H9 (cell line): Measurements from ENCODE around the gene KLF11. TPM values are rescaled to one million over a fixed set of nuclear protein-coding genes. Genes with fewer than 3 reads are reported as not detected.

Source experiments
- DNase-seq: peaks from one replicate; pipeline ENCODE4 v3.0.0-alpha.2; 2017
- H2AFZ ChIP-seq: one replicate; pipeline ENCODE4 v1.6.1; 2013; ENCODE audit warnings: mild to moderate bottlenecking, low read length, control low read depth, moderate library complexity
- H2AK5ac ChIP-seq: 2 replicates; pipeline ENCODE4 v1.6.1; 2013; ENCODE audit warnings: low read length, control low read depth, mixed read lengths; ENCODE audit not compliant: insufficient read length
- H2BK120ac ChIP-seq: one replicate; pipeline ENCODE4 v1.6.1; 2013; ENCODE audit warnings: low read depth, mild to moderate bottlenecking, low read length, control low read depth, inconsistent platforms; ENCODE audit not compliant: poor library complexity, severe bottlenecking
- H2BK12ac ChIP-seq: 2 replicates; pipeline ENCODE4 v1.6.1; 2013; ENCODE audit warnings: low read length, control low read depth, mixed read lengths, low read depth; ENCODE audit not compliant: insufficient read length
- H2BK15ac ChIP-seq: 2 replicates; pipeline ENCODE4 v1.6.1; 2013; ENCODE audit warnings: low read depth, low read length, control low read depth
- H2BK20ac ChIP-seq: one replicate; pipeline ENCODE4 v1.6.1; 2013; ENCODE audit warnings: low read depth, mild to moderate bottlenecking, low read length, control low read depth, inconsistent platforms; ENCODE audit not compliant: poor library complexity, severe bottlenecking
- H2BK5ac ChIP-seq: 2 replicates; pipeline ENCODE4 v1.6.1; 2013; ENCODE audit warnings: low read length, control low read depth, mixed read lengths; ENCODE audit not compliant: insufficient read length
- H3K14ac ChIP-seq: 2 replicates; pipeline ENCODE4 v1.6.1; 2013; ENCODE audit warnings: low read length, control low read depth; ENCODE audit not compliant: insufficient read depth
- H3K18ac ChIP-seq: 2 replicates; pipeline ENCODE4 v1.6.1; 2013; ENCODE audit warnings: low read depth, mild to moderate bottlenecking, mixed read lengths, low read length, control low read depth; ENCODE audit not compliant: insufficient read length
- H3K23ac ChIP-seq: 2 replicates; pipeline ENCODE4 v1.6.1; 2013; ENCODE audit warnings: low read length, control low read depth, mixed read lengths, low read depth; ENCODE audit not compliant: insufficient read length
- H3K23me2 ChIP-seq: 2 replicates; pipeline ENCODE4 v1.6.1; 2013; ENCODE audit warnings: low read depth, mild to moderate bottlenecking, mixed read lengths, low read length, control low read depth; ENCODE audit not compliant: insufficient read length, poor library complexity, severe bottlenecking
- H3K27ac ChIP-seq: 2 replicates; pipeline ENCODE4 v1.5.1; 2013; ENCODE audit warnings: low read length, control low read depth, mixed read lengths, low read depth; ENCODE audit not compliant: insufficient read length
- H3K27me3 ChIP-seq: 2 replicates; pipeline ENCODE4 v1.6.1; 2013; ENCODE audit warnings: low read length, control low read depth, inconsistent platforms; ENCODE audit not compliant: insufficient read depth
- H3K4ac ChIP-seq: 2 replicates; pipeline ENCODE4 v1.6.1; 2013; ENCODE audit warnings: low read depth, mild to moderate bottlenecking, control low read depth, inconsistent platforms, low read length, moderate library complexity
- H3K4me1 ChIP-seq: 2 replicates; pipeline ENCODE4 v1.6.1; 2013; ENCODE audit warnings: low read length, control low read depth, inconsistent platforms; ENCODE audit not compliant: insufficient read depth
- H3K4me2 ChIP-seq: 2 replicates; pipeline ENCODE4 v1.6.1; 2013; ENCODE audit warnings: low read length, control low read depth, mixed read lengths; ENCODE audit not compliant: insufficient read length, insufficient read depth
- H3K56ac ChIP-seq: 2 replicates; pipeline ENCODE4 v1.6.1; 2013; ENCODE audit warnings: low read depth, mild to moderate bottlenecking, mixed read lengths, low read length, control low read depth; ENCODE audit not compliant: insufficient read length
- H3K79me1 ChIP-seq: 2 replicates; pipeline ENCODE4 v1.6.1; 2013; ENCODE audit warnings: low read depth, mild to moderate bottlenecking, moderate library complexity, low read length, control low read depth, inconsistent platforms; ENCODE audit not compliant: insufficient read depth, poor library complexity, severe bottlenecking
- H3K79me2 ChIP-seq: 2 replicates; pipeline ENCODE4 v1.6.1; 2013; ENCODE audit warnings: low read length, control low read depth, inconsistent platforms; ENCODE audit not compliant: insufficient read depth
- H3K9ac ChIP-seq: 2 replicates; pipeline ENCODE4 v1.6.1; 2013; ENCODE audit warnings: low read length, control low read depth, mixed read lengths; ENCODE audit not compliant: insufficient read length; ENCODE audit errors: extremely low read depth
- H3K9me3 ChIP-seq: one replicate; pipeline ENCODE4 v1.6.1; 2013; ENCODE audit warnings: low read depth, low read length, inconsistent platforms; ENCODE audit not compliant: control insufficient read depth
- H3T11ph ChIP-seq: one replicate; pipeline ENCODE4 v1.6.1; 2013; ENCODE audit warnings: mild to moderate bottlenecking, low read length, control low read depth, inconsistent platforms
- H4K20me1 ChIP-seq: one replicate; pipeline ENCODE4 v1.6.1; 2013; ENCODE audit not compliant: control insufficient read depth, insufficient read length, insufficient read depth
- H4K5ac ChIP-seq: 2 replicates; pipeline ENCODE4 v1.6.1; 2013; ENCODE audit warnings: low read depth, mild to moderate bottlenecking, mixed read lengths, low read length, control low read depth; ENCODE audit not compliant: insufficient read length
- H4K8ac ChIP-seq: replicated peaks from 2 replicates; pipeline ENCODE4 v1.6.1; 2013; ENCODE audit warnings: low read length, control low read depth, mixed read lengths, low read depth; ENCODE audit not compliant: insufficient read length
- H4K91ac ChIP-seq: 2 replicates; pipeline ENCODE4 v1.6.1; 2013; ENCODE audit warnings: low read depth, mild to moderate bottlenecking, moderate library complexity, mixed read lengths, low read length, control low read depth; ENCODE audit not compliant: insufficient read length
- H3K27ac Mint-ChIP-seq, 3 experiments: 2 replicates in 2 of 3; 3 replicates in 1 of 3; pipeline ENCODE4 v1.8.0; 2020 to 2021; ENCODE audit warnings: mixed read lengths in 3 of 3, mild to moderate bottlenecking in 1 of 3, moderate library complexity in 1 of 3
- H3K27me3 Mint-ChIP-seq: 2 replicates; pipeline ENCODE4 v1.8.0; 2021; ENCODE audit warnings: low read depth, mild to moderate bottlenecking, moderate library complexity, mixed read lengths
- H3K36me3 Mint-ChIP-seq, 3 experiments: 2 replicates in 2 of 3; 3 replicates in 1 of 3; pipeline ENCODE4 v1.8.0; 2020 to 2021; ENCODE audit warnings: low read depth in 3 of 3, mixed read lengths in 3 of 3; ENCODE audit not compliant: insufficient read depth in 1 of 3
- H3K4me1 Mint-ChIP-seq, 2 experiments: 2 replicates each; pipeline ENCODE4 v1.8.0; 2020; ENCODE audit warnings: mixed read lengths in 2 of 2
- H3K4me3 Mint-ChIP-seq, 2 experiments: 2 replicates in 1 of 2; 3 replicates in 1 of 2; pipeline ENCODE4 v1.8.0; 2020 to 2021; ENCODE audit warnings: mild to moderate bottlenecking in 2 of 2, mixed read lengths in 2 of 2, moderate library complexity in 1 of 2
- H3K9me3 Mint-ChIP-seq, 2 experiments: 2 replicates in 1 of 2; 3 replicates in 1 of 2; pipeline ENCODE4 v1.8.0; 2020; ENCODE audit warnings: mild to moderate bottlenecking in 2 of 2, mixed read lengths in 2 of 2, moderate library complexity in 1 of 2
- CTCF ChIP-seq: fragments of 200-600 bp; sonication (generic); conservative IDR thresholded peaks from 3 replicates; pipeline ENCODE4 v1.8.0; 2021; ENCODE audit warnings: antibody characterized with exemption, mild to moderate bottlenecking
- WGBS: extraction: QIAGEN DNeasy Blood & Tissue Kit; methylation state at CpG from one replicate; pipeline ENCODE4 v1.1.7; 2013; ENCODE audit warnings: missing lambda C conversion rate, low lambda C conversion rate, mixed read lengths; ENCODE audit not compliant: insufficient read length; ENCODE audit errors: extremely low coverage; 5-methylcytosine and 5-hydroxymethylcytosine counted together
- total RNA-seq: library from RNA; stranded (reverse); gene quantifications from 2 replicates; pipeline ENCODE4 v1.2.1, GENCODE V29; 2021

Gene KLF11
- total RNA-seq, 1 experiment from 2014 or later, result 15.5 TPM

- Histone ChIP-seq H3K4ac (no peak overlapping the region), H4K8ac (no peak overlapping the region), H2BK12ac (no peak overlapping the region), H2BK5ac (no peak overlapping the region), H3T11ph (no peak overlapping the region), H2BK15ac (no peak overlapping the region; the same call in 1 of the 2 replicates), H3K9me3 (no peaks in the 10 kb centered on the region), H3K4me2 (no peak overlapping the region), H3K56ac (no peak overlapping the region), H3K79me2 (no peaks in the 10 kb centered on the region), H3K14ac (no peak overlapping the region), H3K4me1 (no peaks in the 10 kb centered on the region; the same call in 1 of the 2 replicates), H2AK5ac (no peak overlapping the region), H4K91ac (no peak overlapping the region), H3K23me2 (peaks cover 5% of the 10 kb centered on the region), H3K79me1 (no peaks in the 10 kb centered on the region), H3K27me3 (no peaks in the 10 kb centered on the region; the same call in 1 of the 2 replicates), H3K23ac (no peak overlapping the region), H3K27ac (no peak overlapping the region), H3K9ac (no peak overlapping the region), H4K20me1 (no peaks in the 10 kb centered on the region), H2BK120ac (no peak overlapping the region), H3K18ac (no peak overlapping the region), H2BK20ac (no peak overlapping the region), H4K5ac (no peak overlapping the region), H2AFZ (no peak overlapping the region)
- Mint-ChIP-seq H3K27ac (no peak overlapping the region), H3K4me3 (no peak overlapping the region), H3K27me3 (peaks cover 53% of the 10 kb centered on the region), H3K9me3 (no peaks in the 10 kb centered on the region), H3K4me1 (peaks cover 15 to 21% of the 10 kb centered on the region in 2 experiments), H3K36me3 (no peaks in the 10 kb centered on the region; a peak in 1 of 7 replicates)
- no CpG with 5 or more reads among the region's 11 CpGs for WGBS
- no peak for DNase-seq
- no peak for TF ChIP-seq CTCF
Observed at GRCh38 chr2:10085668-10086059, 42.3 kb downstream of the KLF11 start.
